MM.1S (cell line): Measurements from ENCODE around the gene SSH3.

Experiments used
- EZH2 ChIP-seq: fragments of 300-600 bp; sonication (generic); optimal IDR thresholded peaks from 2 replicates; pipeline ENCODE3; 2017; ENCODE audit warnings: low read depth, mild to moderate bottlenecking, antibody characterized with exemption, low read length, mixed read lengths
- EZH2phosphoT487 ChIP-seq: fragments of 300-600 bp; sonication (generic); IDR thresholded peaks from 2 replicates; pipeline ENCODE4 v1.6.1; 2018; ENCODE audit warnings: antibody characterized with exemption, low read length
- TF ChIP-seq, protein P1 (sequence below): fragments of 300-600 bp; sonication (generic); IDR thresholded peaks from 2 replicates; pipeline ENCODE4 v1.5.1; 2016; ENCODE audit warnings: antibody characterized with exemption, low read length, mixed read lengths

DNA sequence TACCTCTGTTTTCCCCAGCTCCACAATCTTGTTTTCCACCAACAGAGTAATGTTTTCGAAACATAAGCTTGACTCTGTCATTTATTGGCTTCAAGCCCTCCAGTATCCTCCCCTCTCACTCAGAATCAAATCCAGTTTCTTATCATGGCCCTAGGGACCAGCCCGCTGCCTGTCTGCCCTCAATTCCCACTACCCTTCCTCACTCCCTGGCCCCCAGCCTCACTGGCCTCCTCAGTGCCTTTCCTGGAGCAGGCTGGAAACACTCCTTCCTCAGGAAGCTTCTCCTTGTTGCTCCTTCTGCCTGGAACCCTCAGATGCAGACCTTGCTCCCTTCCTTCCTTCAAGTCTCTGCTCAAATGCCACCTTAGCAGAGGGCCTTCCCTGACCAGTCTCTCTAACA lies 46.1 kb downstream of the SSH3 start:
- TF ChIP-seq, protein P1, sequence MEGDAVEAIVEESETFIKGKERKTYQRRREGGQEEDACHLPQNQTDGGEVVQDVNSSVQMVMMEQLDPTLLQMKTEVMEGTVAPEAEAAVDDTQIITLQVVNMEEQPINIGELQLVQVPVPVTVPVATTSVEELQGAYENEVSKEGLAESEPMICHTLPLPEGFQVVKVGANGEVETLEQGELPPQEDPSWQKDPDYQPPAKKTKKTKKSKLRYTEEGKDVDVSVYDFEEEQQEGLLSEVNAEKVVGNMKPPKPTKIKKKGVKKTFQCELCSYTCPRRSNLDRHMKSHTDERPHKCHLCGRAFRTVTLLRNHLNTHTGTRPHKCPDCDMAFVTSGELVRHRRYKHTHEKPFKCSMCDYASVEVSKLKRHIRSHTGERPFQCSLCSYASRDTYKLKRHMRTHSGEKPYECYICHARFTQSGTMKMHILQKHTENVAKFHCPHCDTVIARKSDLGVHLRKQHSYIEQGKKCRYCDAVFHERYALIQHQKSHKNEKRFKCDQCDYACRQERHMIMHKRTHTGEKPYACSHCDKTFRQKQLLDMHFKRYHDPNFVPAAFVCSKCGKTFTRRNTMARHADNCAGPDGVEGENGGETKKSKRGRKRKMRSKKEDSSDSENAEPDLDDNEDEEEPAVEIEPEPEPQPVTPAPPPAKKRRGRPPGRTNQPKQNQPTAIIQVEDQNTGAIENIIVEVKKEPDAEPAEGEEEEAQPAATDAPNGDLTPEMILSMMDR = no peak
- no peak for TF ChIP-seq EZH2phosphoT487
- TF ChIP-seq EZH2 = no peak
